Muscle layer of duodenum (tissue), 2 donors: ENCODE data around the gene GNAQ.
A peak's percentile ranks its signal among the peaks of the same experiment; 100 is the strongest.

Experiments
- H3K27ac ChIP-seq: one replicate; pipeline ENCODE4 v1.7.0; 2013; ENCODE audit warnings: mild to moderate bottlenecking, low read length
- H3K27me3 ChIP-seq: one replicate; pipeline ENCODE4 v1.7.0; 2013; ENCODE audit warnings: low read depth, mild to moderate bottlenecking, control low read depth, low read length
- H3K36me3 ChIP-seq, 2 donors: one replicate each; pipeline ENCODE4 v1.7.0; 2013; ENCODE audit warnings: low read length in 2 of 2, control low read depth in 1 of 2, mild to moderate bottlenecking in 1 of 2; ENCODE audit not compliant: insufficient read depth in 2 of 2, control insufficient read depth in 1 of 2
- H3K4me1 ChIP-seq, 2 donors: one replicate each; pipeline ENCODE4 v1.7.0; 2013; ENCODE audit warnings: low read length in 2 of 2, mild to moderate bottlenecking in 2 of 2, control low read depth in 1 of 2, moderate library complexity in 1 of 2; ENCODE audit not compliant: insufficient read depth in 2 of 2, control insufficient read depth in 1 of 2
- H3K4me3 ChIP-seq, 2 donors: one replicate each; pipeline ENCODE4 v1.7.0; 2013; ENCODE audit warnings: low read length in 2 of 2, low read depth in 1 of 2, mild to moderate bottlenecking in 1 of 2
- H3K9me3 ChIP-seq, 2 donors: one replicate each; pipeline ENCODE4 v1.7.0; 2013; ENCODE audit warnings: low read length in 2 of 2, control low read depth in 1 of 2, mild to moderate bottlenecking in 1 of 2; ENCODE audit not compliant: control insufficient read depth in 1 of 2
- donor health status: healthy.

The GNAQ gene

DNA sequence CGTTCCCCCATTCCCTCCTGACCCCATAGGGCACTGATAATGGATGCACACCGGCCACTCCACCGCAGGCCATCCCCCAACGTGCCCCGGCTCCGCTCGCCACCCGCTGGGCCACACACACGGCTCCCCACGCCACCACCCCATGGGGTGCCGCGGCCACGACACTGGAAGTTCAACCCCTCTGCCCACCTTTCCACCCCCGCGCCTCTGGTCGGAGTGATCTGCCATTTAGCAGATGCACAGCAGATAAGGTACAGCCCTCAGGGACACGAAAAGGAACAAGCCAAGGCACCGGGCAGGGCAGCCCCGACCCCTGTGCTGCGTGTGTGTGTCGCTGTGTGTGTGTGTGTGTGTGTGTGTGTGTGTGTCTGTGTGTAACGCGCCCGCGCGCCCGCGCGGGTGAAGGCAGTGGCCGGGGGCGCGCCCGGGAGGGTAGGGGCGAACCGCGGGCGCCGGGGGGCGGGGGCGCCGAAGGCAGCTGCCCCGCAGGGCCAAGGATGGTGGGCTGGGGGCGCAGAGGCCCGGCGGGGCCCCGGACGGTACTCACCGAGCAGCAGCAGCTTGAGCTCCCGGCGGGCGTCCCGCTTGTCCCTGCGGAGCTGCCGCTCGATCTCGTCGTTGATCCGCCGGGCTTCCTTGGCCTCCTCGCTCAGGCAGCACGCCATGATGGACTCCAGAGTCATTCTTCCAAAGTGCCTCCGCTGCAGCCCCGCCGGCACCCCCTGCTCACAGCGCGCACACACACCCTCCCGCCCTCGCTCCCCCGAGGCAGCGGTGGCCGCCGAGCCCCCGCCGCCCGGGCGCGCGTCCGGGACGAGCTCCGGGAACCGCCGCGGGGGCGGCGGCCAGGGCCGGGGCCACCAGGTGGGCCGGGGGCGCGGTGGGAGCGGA lies 813 bp downstream of the GNAQ start:
- Histone ChIP-seq H3K9me3 (no peaks in the 10 kb centered on the region), H3K4me3 (peak overlapping the region; percentile 77), H3K27ac (peak overlapping the region; percentile 90), H3K4me1 (peaks cover 21 to 49% of the 10 kb centered on the region in 2 donors), H3K27me3 (no peaks in the 10 kb centered on the region), H3K36me3 (no peaks in the 10 kb centered on the region)

DNA sequence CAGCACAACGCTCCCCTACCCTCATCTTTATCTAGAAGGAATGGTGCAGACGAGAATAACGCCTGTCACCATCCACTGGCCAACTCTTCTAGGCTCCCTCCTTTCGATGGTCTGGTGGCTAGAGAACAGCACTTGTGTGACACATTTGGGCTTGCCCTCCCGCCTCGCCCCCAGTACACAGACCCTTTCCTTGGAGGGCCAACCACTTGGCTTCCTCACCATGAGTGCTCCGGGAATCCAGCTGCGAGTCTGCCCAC lies 1.4 kb downstream of the GNAQ start:
- Histone ChIP-seq H3K9me3 (no peaks in the 10 kb centered on the region), H3K27ac (peak overlapping the region; percentile 90), H3K4me3 (peak overlapping the region; percentile 77), H3K27me3 (no peaks in the 10 kb centered on the region), H3K4me1 (peaks cover 18 to 46% of the 10 kb centered on the region in 2 donors), H3K36me3 (no peaks in the 10 kb centered on the region)

GRCh38 chr9:78029551-78030295 lies 1.9 kb downstream of the GNAQ start:
- no peaks in the 10 kb centered on the region for H3K36me3 ChIP-seq
- no peaks in the 10 kb centered on the region for H3K9me3 ChIP-seq
- no peaks in the 10 kb centered on the region for H3K27me3 ChIP-seq
- peaks cover 13 to 41% of the 10 kb centered on the region in 2 donors for H3K4me1 ChIP-seq
- peak overlapping the region; percentile 90 for H3K27ac ChIP-seq
- H3K4me3 ChIP-seq, result peak overlapping the region; percentile 77

GRCh38 chr9:78028926-78029325 lies 2.7 kb downstream of the GNAQ start:
- Histone ChIP-seq H3K27me3 (no peaks in the 10 kb centered on the region), H3K36me3 (no peaks in the 10 kb centered on the region), H3K27ac (peak overlapping the region; percentile 32), H3K4me3 (peak overlapping the region; percentile 77), H3K4me1 (peaks cover 10 to 40% of the 10 kb centered on the region in 2 donors), H3K9me3 (no peaks in the 10 kb centered on the region)

DNA sequence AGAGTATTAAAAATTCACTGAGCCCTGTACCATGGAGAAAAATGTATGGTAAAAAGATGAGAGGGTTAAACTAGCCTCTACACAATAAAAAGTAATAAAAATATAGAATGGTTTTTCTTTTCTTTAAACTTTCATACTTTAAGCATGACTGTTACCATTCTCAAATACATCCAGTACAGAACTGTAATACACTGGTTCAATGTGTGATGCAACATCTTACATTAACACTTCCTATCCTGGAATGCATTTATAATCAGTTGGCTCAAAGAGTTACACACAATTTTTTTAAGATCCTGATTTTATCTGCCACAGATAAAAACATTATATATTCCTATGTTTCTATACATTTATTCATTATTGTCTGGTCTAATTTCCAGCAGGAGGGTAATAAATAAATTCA lies 4.7 kb downstream of the GNAQ start:
- H3K4me1 ChIP-seq, result peaks cover 7 to 39% of the 10 kb centered on the region in 2 donors
- H3K27ac ChIP-seq, result no peak overlapping the region

GRCh38 chr9:78026416-78026815 lies 5.2 kb downstream of the GNAQ start:
- Histone ChIP-seq H3K27me3 (no peaks in the 10 kb centered on the region), H3K27ac (no peak overlapping the region), H3K36me3 (no peaks in the 10 kb centered on the region), H3K9me3 (no peaks in the 10 kb centered on the region), H3K4me3 (no peak overlapping the region), H3K4me1 (peaks cover 7 to 41% of the 10 kb centered on the region in 2 donors)

More for the DNA sequence above, 4.7 kb downstream of the GNAQ start:
- Histone ChIP-seq H3K27me3 (no peaks in the 10 kb centered on the region), H3K36me3 (no peaks in the 10 kb centered on the region), H3K4me3 (no peak overlapping the region), H3K9me3 (no peaks in the 10 kb centered on the region)

DNA sequence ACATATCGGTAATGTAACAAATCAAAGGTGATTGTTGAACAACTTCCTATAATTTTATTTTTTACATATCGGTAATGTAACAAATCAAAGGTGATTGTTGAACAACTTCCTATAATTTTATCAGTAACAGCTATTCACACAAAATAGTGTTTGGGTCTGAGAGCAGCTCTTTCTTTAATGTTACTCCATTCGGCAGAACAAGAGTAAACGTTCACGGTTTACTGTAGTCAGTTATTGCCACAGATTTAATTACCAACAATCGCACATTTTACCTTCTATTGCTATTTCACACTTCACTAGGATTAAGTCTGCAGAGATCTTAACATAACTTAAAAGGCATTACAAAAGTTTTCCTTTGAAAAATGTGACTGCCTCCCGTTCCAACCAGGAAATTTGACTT lies 6.4 kb downstream of the GNAQ start:
- Histone ChIP-seq H3K36me3 (no peaks in the 10 kb centered on the region), H3K27me3 (no peaks in the 10 kb centered on the region), H3K4me3 (no peak overlapping the region), H3K4me1 (peaks cover 7 to 50% of the 10 kb centered on the region in 2 donors), H3K27ac (no peak overlapping the region), H3K9me3 (no peaks in the 10 kb centered on the region)

GRCh38 chr9:78023003-78023741 lies 8.4 kb downstream of the GNAQ start:
- peak overlapping the region; percentile 62 for H3K27ac ChIP-seq
- no peaks in the 10 kb centered on the region for H3K9me3 ChIP-seq
- peaks cover 7 to 39% of the 10 kb centered on the region in 2 donors for H3K4me1 ChIP-seq
- H3K36me3 ChIP-seq, result no peaks in the 10 kb centered on the region
- no peaks in the 10 kb centered on the region for H3K27me3 ChIP-seq
- H3K4me3 ChIP-seq, result peak overlapping the region; percentile 8 to 20

DNA sequence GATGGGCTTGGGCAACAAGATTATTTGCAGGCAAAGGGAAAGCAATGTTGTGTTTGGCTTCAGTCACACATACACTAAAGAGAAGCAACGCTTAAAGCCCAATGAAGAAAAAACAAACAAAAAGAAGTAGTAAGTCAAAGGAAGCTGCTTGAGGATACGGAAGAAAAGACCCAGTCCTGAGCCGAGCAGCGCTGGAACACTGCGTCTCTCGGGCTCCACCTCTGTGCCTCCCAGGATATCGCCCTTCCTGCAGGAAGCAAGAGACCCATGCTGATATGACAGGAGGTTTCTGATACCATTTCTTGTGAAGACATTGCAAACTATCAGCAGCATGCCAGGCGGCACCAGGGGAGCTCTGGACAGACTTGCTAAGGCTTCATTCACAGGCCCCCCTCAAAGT lies 9.9 kb downstream of the GNAQ start:
- Histone ChIP-seq H3K4me1 (peaks cover 7 to 29% of the 10 kb centered on the region in 2 donors), H3K9me3 (no peaks in the 10 kb centered on the region)

DNA sequence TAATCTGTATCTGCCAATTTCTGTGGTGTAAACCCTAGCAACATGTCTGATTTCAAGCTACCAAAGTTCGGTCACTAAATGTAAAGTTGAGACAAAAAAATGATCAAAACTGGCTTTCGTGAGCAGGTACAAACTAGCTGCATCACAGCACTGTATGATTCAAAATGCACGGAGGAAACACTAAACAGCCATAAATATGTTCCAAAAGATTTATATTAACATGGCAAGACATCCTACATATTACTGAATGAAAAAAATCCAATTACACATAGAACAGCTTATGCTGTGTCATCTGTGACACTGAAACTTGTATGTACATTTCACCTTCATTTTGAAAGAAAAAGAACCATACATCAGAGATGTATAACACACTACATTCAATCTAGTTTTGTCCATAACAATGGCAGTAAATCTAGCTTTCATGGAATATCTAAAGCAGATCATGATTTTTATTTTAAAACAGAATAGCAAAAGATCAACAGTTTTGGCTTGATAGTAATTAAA lies 14.4 kb downstream of the GNAQ start:
- Histone ChIP-seq H3K36me3 (no peaks in the 10 kb centered on the region), H3K27ac (no peak overlapping the region), H3K9me3 (no peaks in the 10 kb centered on the region), H3K4me1 (peaks cover 0 to 14% of the 10 kb centered on the region in 2 donors), H3K27me3 (no peaks in the 10 kb centered on the region), H3K4me3 (no peak overlapping the region)

More for the DNA sequence above, 9.9 kb downstream of the GNAQ start:
- no peak overlapping the region for H3K4me3 ChIP-seq
- no peak overlapping the region for H3K27ac ChIP-seq
- H3K27me3 ChIP-seq, result no peaks in the 10 kb centered on the region
- H3K36me3 ChIP-seq, result no peaks in the 10 kb centered on the region

DNA sequence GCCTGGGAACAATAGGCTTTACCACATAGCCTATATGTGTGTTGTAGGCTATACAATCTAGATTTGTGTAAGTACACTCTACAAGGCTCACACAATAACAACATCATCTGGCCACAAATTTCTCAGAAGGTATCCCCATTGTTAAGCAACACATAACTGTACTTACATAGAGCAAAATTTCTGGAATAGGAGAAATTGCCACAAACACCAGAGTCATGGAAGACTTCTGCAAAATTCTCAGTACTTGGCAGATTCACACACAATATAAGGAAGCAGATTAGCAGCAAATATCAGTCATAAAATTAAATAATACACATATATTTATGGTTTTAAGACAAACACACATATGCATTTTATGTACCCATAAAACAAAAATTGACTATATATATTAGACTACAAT lies 16.4 kb downstream of the GNAQ start:
- Histone ChIP-seq H3K27ac (no peak overlapping the region), H3K27me3 (no peaks in the 10 kb centered on the region), H3K9me3 (no peaks in the 10 kb centered on the region), H3K36me3 (no peaks in the 10 kb centered on the region), H3K4me3 (no peak overlapping the region), H3K4me1 (peaks cover 6 to 15% of the 10 kb centered on the region in 2 donors)
